Measurements from ENCODE around the gene SPATA1.

DNA sequence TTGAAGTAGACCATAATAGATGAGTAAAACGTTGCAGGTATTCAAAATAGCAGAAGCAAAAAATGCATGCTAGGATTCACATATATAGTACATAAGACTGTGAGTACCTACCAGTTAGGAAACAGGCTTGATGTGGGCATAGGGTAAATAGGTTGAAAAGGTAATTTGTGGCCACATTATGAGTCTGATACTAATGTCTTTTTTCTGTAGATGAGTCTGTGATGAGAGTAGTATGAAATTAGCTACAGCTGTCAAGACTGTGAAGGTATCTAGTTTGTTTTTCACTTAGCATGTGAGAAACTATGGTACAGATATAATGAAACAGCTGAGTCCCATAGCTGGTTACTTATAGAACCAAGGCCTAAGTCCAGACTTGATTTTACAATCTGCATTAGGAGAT, 12.4 kb upstream of the SPATA1 start:
- TF ChIP-seq, protein P1, sequence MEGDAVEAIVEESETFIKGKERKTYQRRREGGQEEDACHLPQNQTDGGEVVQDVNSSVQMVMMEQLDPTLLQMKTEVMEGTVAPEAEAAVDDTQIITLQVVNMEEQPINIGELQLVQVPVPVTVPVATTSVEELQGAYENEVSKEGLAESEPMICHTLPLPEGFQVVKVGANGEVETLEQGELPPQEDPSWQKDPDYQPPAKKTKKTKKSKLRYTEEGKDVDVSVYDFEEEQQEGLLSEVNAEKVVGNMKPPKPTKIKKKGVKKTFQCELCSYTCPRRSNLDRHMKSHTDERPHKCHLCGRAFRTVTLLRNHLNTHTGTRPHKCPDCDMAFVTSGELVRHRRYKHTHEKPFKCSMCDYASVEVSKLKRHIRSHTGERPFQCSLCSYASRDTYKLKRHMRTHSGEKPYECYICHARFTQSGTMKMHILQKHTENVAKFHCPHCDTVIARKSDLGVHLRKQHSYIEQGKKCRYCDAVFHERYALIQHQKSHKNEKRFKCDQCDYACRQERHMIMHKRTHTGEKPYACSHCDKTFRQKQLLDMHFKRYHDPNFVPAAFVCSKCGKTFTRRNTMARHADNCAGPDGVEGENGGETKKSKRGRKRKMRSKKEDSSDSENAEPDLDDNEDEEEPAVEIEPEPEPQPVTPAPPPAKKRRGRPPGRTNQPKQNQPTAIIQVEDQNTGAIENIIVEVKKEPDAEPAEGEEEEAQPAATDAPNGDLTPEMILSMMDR (IDR thresholded peaks at IDR 0.05; ENCODE audit: low read length): no peak
- no peak for TF ChIP-seq EZH2 (optimal IDR thresholded peaks at IDR 0.05; ENCODE audit: low read depth, low read length)
